Activated CD8-positive, alpha-beta T cell treated with anti-CD3 and anti-CD28 coated beads for 36 hours (primary cell): Measurements from ENCODE around the gene C17orf100. TPM values are rescaled to one million over a fixed set of nuclear protein-coding genes. Genes with fewer than 3 reads are reported as not detected.

Source experiments
- ATAC-seq: fragments of 200-7000 bp; cut with Tn5 transposase; one replicate; pipeline ENCODE4 v1.10.0; 2021; ENCODE audit warnings: mild to moderate bottlenecking, moderate library complexity
- CTCF ChIA-PET: fragments of 350-600 bp; sonication (Branson Sonifier 250); formaldehyde crosslinking; loops from one replicate; lab custom pipeline; 2021; ENCODE audit warnings: antibody characterized with exemption; lab: Charles Lee
- POLR2A ChIA-PET: fragments of 350-600 bp; sonication (Branson Sonifier 250); formaldehyde crosslinking; loops from one replicate; lab custom pipeline; 2021; ENCODE audit warnings: antibody characterized with exemption; lab: Charles Lee
- DNase-seq: peaks from one replicate; pipeline ENCODE4 v3.0.0-alpha.2; 2020
- H3K27ac Mint-ChIP-seq: one replicate; pipeline ENCODE4 v1.8.0; 2021; ENCODE audit warnings: mild to moderate bottlenecking, mixed read lengths
- H3K27me3 Mint-ChIP-seq: one replicate; pipeline ENCODE4 v1.8.0; 2021; ENCODE audit warnings: mixed read lengths
- H3K36me3 Mint-ChIP-seq: one replicate; pipeline ENCODE4 v1.8.0; 2021; ENCODE audit warnings: low read depth, mixed read lengths
- H3K4me1 Mint-ChIP-seq: one replicate; pipeline ENCODE4 v1.8.0; 2021; ENCODE audit warnings: low read depth, mixed read lengths
- H3K4me3 Mint-ChIP-seq: one replicate; pipeline ENCODE4 v1.8.0; 2021; ENCODE audit warnings: mild to moderate bottlenecking, moderate library complexity, mixed read lengths
- H3K9me3 Mint-ChIP-seq: one replicate; pipeline ENCODE4 v1.8.0; 2021; ENCODE audit warnings: mixed read lengths
- CTCF ChIP-seq: fragments of 200-600 bp; IDR thresholded peaks from one replicate; pipeline ENCODE4 v1.8.0; 2022; ENCODE audit warnings: antibody characterized with exemption, mild to moderate bottlenecking
- intact Hi-C: fragments of 100-400 bp; cut with micrococcal nuclease; formaldehyde crosslinking; loops from one replicate; pipeline ENCODE4 v1.10.0; 2022
- total RNA-seq, 2 experiments: library from RNA; stranded (reverse); gene quantifications; one replicate each; pipeline ENCODE4 v1.2.3, GENCODE V29; 2021

The C17orf100 gene
- total RNA-seq, 2 experiments from 2014 or later, result 1.1 to 1.6 TPM

- intact Hi-C loops, result no loop called here
- CTCF ChIA-PET, result interaction anchor here (3.1 kb wide), 1 partner anchor 9 kb away, joined by 12 read pairs; no protein-coding TSS in a partner anchor
- no peak overlapping the region for H3K27ac Mint-ChIP-seq
Measured at GRCh38 chr17:6675201-6675825, 23.8 kb downstream of the C17orf100 start.

GRCh38 chr17:6676802-6677157 is 25.2 kb downstream of the C17orf100 start:
- Mint-ChIP-seq H3K36me3 (no peaks in the 10 kb centered on the region), H3K27ac (no peak overlapping the region), H3K9me3 (no peaks in the 10 kb centered on the region), H3K4me3 (no peak overlapping the region), H3K27me3 (peaks cover 21% of the 10 kb centered on the region), H3K4me1 (peaks cover 7% of the 10 kb centered on the region)
- ChIA-PET CTCF (interaction anchor here (1.0 to 3.1 kb wide), 4 partner anchors 10 to 166 kb away, joined by 3 to 12 read pairs (median 4); no protein-coding TSS in a partner anchor), POLR2A (no interaction called here)
- ATAC-seq (no peak), DNase-seq (no peak)
- intact Hi-C loops, result no loop called here
- TF ChIP-seq CTCF, result no peak

More at GRCh38 chr17:6675201-6675825, 23.8 kb downstream of the C17orf100 start:
- ATAC-seq (no peak), DNase-seq (no peak)
- no peak for TF ChIP-seq CTCF
- Mint-ChIP-seq H3K4me1 (peaks cover 7% of the 10 kb centered on the region), H3K27me3 (peaks cover 16% of the 10 kb centered on the region), H3K4me3 (no peak overlapping the region), H3K9me3 (no peaks in the 10 kb centered on the region), H3K36me3 (no peaks in the 10 kb centered on the region)
- POLR2A ChIA-PET, result no interaction called here

- Mint-ChIP-seq H3K4me1 (peaks cover 7% of the 10 kb centered on the region), H3K4me3 (no peak overlapping the region), H3K27ac (no peak overlapping the region), H3K9me3 (no peaks in the 10 kb centered on the region), H3K27me3 (peaks cover 26% of the 10 kb centered on the region), H3K36me3 (no peaks in the 10 kb centered on the region)
- intact Hi-C loops, result no loop called here
- DNase-seq, result peak; percentile 42
- CTCF ChIA-PET, result interaction anchor here (1.0 to 3.1 kb wide), 4 partner anchors 11 to 166 kb away, joined by 3 to 12 read pairs (median 4); no protein-coding TSS in a partner anchor
- no peak for ATAC-seq
- TF ChIP-seq CTCF, result no peak
- POLR2A ChIA-PET, result no interaction called here
Measured at GRCh38 chr17:6677158-6677831, 25.7 kb downstream of the C17orf100 start.

DNA sequence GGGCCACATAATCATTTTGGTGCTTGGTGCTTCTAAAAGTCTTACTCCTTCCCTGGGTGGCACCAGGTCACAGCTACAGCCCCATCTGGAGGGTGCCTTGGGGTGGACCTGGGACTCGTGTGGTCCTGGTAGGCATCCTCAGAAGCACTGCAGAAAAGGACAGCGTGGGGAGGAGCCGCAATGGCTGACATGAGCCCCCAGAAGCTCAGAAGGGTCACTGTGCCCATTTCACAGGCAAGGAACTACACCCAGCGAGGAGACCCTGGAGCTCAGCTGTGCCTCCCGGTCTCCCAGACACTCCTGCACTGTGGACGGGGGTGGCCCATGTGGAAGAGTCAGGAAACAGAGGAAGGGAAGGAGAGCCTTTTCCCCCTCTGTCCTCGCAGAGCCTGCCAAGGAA is 26.4 kb downstream of the C17orf100 start:
- intact Hi-C loops, result no loop called here
- Mint-ChIP-seq H3K4me3 (no peak overlapping the region), H3K4me1 (peaks cover 7% of the 10 kb centered on the region), H3K27me3 (peaks cover 29% of the 10 kb centered on the region), H3K36me3 (no peaks in the 10 kb centered on the region), H3K27ac (no peak overlapping the region), H3K9me3 (no peaks in the 10 kb centered on the region)
- ChIA-PET CTCF (interaction anchor here (1.7 kb wide), 1 partner anchor 165 kb away, joined by 6 read pairs; no protein-coding TSS in a partner anchor), POLR2A (no interaction called here)
- TF ChIP-seq CTCF, result no peak
- no peak for ATAC-seq
- DNase-seq, result no peak

- ChIA-PET POLR2A (interaction anchor here (1.0 kb wide), 1 partner anchor 9 kb away, joined by 3 read pairs; no protein-coding TSS in a partner anchor), CTCF (no interaction called here)
- Mint-ChIP-seq H3K4me3 (no peak overlapping the region), H3K9me3 (no peaks in the 10 kb centered on the region), H3K4me1 (peaks cover 7% of the 10 kb centered on the region), H3K27me3 (peaks cover 32% of the 10 kb centered on the region), H3K27ac (no peak overlapping the region), H3K36me3 (no peaks in the 10 kb centered on the region)
- DNase-seq (no peak), ATAC-seq (no peak)
- no peak for TF ChIP-seq CTCF
- intact Hi-C loops, result no loop called here
Measured at GRCh38 chr17:6679241-6679640, 27.7 kb downstream of the C17orf100 start.
